ENCODE results near the gene BCL11A. TPM values are rescaled to one million over a fixed set of nuclear protein-coding genes. Genes with fewer than 3 reads are reported as not detected.

BCL11A gene
- total RNA-seq, 1 experiment from 2014 or later, result 91.4 TPM

DNA sequence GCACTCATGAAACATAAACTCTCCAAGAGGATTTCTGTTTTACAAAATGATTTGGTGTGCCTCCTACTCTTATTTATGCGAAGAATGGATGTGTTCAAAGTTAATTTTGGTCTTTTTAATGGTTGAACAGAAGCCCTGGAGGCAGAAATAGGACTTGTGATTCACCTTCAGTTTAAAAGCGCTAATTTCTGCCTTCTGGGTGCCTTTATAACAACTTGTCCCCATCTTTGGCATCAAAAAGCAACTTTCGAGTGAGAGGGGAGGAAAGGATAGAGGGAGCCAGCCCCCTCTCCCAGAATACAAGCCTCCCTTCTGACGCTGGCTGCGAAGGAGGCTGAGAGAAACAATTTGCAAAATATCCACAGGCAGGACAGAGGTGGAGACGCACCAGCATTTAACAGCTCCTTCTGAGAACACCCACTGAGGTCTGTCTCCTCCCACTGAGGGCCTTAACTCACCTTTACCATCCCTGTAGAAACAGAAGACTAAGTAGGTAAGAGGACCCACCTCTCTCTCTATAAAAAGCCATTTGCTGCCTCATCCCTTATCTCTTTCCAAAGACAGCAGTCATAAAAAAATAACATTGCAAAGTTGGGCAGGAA, 24.3 kb upstream of the BCL11A start:
- no peak for DNase-seq
- no peak for TF ChIP-seq CTCF (conservative IDR thresholded peaks at IDR 0.05)
- H3K9me3 ChIP-seq (ENCODE audit: control insufficient read depth, low read depth, low read length), result no peaks in the 10 kb centered on the region
- H3K4me1 Mint-ChIP-seq, result peaks cover 7% of the 10 kb centered on the region in 2 experiments
- H3K9me3 Mint-ChIP-seq, result no peaks in the 10 kb centered on the region
- H4K8ac ChIP-seq (replicated peaks; ENCODE audit: insufficient read length, low read depth, low read length), result no peak overlapping the region
- H3K4ac ChIP-seq (ENCODE audit: low read depth, low read length), result no peak overlapping the region
- H3K4me1 ChIP-seq (ENCODE audit: insufficient read depth, low read length), result peaks cover 2% of the 10 kb centered on the region; the same call in 1 of the 2 replicates
- no peaks in the 10 kb centered on the region; the same call in 1 of the 2 replicates for H3K27me3 ChIP-seq (ENCODE audit: insufficient read depth, low read length)
- H4K20me1 ChIP-seq (ENCODE audit: control insufficient read depth, insufficient read depth, insufficient read length), result no peaks in the 10 kb centered on the region
- H3K23me2 ChIP-seq (ENCODE audit: insufficient read length, low read depth, low read length, poor library complexity, severe bottlenecking), result peaks cover 4% of the 10 kb centered on the region
- H2AK5ac ChIP-seq (ENCODE audit: insufficient read length, low read length), result no peak overlapping the region
- no peak overlapping the region for H3K56ac ChIP-seq (ENCODE audit: insufficient read length, low read depth, low read length)
- peaks cover 47% of the 10 kb centered on the region for H3K27me3 Mint-ChIP-seq (ENCODE audit: low read depth)
- H3K36me3 Mint-ChIP-seq (ENCODE audit: insufficient read depth in 1 of 3, low read depth in 3 of 3), result no peaks in the 10 kb centered on the region; a peak in 1 of 7 replicates
- H3K27ac ChIP-seq (ENCODE audit: insufficient read length, low read depth, low read length), result no peak overlapping the region
- no peak overlapping the region for H2BK5ac ChIP-seq (ENCODE audit: insufficient read length, low read length)
- no peak overlapping the region for H3K4me3 Mint-ChIP-seq
- H2AFZ ChIP-seq (ENCODE audit: low read length), result no peak overlapping the region
- H3T11ph ChIP-seq (ENCODE audit: low read length), result no peak overlapping the region
- H4K91ac ChIP-seq (ENCODE audit: insufficient read length, low read depth, low read length), result no peak overlapping the region
- H4K5ac ChIP-seq (ENCODE audit: insufficient read length, low read depth, low read length), result no peak overlapping the region
- H2BK12ac ChIP-seq (ENCODE audit: insufficient read length, low read depth, low read length), result no peak overlapping the region
- H3K14ac ChIP-seq (ENCODE audit: insufficient read depth, low read length), result no peak overlapping the region
- H3K4me2 ChIP-seq (ENCODE audit: insufficient read depth, insufficient read length, low read length), result no peak overlapping the region
- H3K79me2 ChIP-seq (ENCODE audit: insufficient read depth, low read length), result no peaks in the 10 kb centered on the region
- H2BK15ac ChIP-seq (ENCODE audit: low read depth, low read length), result no peak overlapping the region
- no peak overlapping the region for H2BK20ac ChIP-seq (ENCODE audit: low read depth, low read length, poor library complexity, severe bottlenecking)
- no peaks in the 10 kb centered on the region for H3K79me1 ChIP-seq (ENCODE audit: insufficient read depth, low read depth, low read length, poor library complexity, severe bottlenecking)
- no peak overlapping the region for H3K23ac ChIP-seq (ENCODE audit: insufficient read length, low read depth, low read length)
- H3K9ac ChIP-seq (ENCODE audit: extremely low read depth, insufficient read length, low read length), result no peak overlapping the region
- H2BK120ac ChIP-seq (ENCODE audit: low read depth, low read length, poor library complexity, severe bottlenecking), result no peak overlapping the region
- no peak overlapping the region for H3K27ac Mint-ChIP-seq
- no peak overlapping the region for H3K18ac ChIP-seq (ENCODE audit: insufficient read length, low read depth, low read length)
- WGBS (ENCODE audit: extremely low coverage, insufficient read length, low lambda C conversion rate), result no CpG with 5 or more reads among the region's 6 CpGs
